SK-N-SH treated with all-trans-retinoic acid at 6 μM for 48 hours (cell line): ENCODE measurements around the gene HSPA4.
"Not testable (repeated sequence)": the region's sequence is repeated elsewhere in the genome, so short reads cannot be mapped to it uniquely, and the experiment has no call there.

ENCODE experiments used
- ATAC-seq: fragments of 200-7000 bp; cut with Tn5 transposase; 3 replicates; pipeline ENCODE4 v1.9.1; 2020; ENCODE audit warnings: mild to moderate bottlenecking, moderate library complexity
- ARNTL ChIP-seq: fragments of 450-650 bp; formaldehyde crosslinking; IDR thresholded peaks from 2 replicates; pipeline ENCODE4 v1.5.0; 2020; ENCODE audit warnings: low read depth, mild to moderate bottlenecking, moderate library complexity, borderline replicate concordance
- BACH2 ChIP-seq: fragments of 250-450 bp; sonication (Bioruptor Pico); IDR thresholded peaks from 2 replicates; pipeline ENCODE4 v1.9.0; 2021; ENCODE audit warnings: mild to moderate bottlenecking, borderline replicate concordance
- CSDC2 ChIP-seq: fragments of 250-450 bp; sonication (Bioruptor Pico); IDR thresholded peaks from 2 replicates; pipeline ENCODE4 v1.5.0; 2020; ENCODE audit warnings: mild to moderate bottlenecking, moderate library complexity
- CSRNP3 ChIP-seq: fragments of 250-450 bp; sonication (Bioruptor Pico); IDR thresholded peaks from 2 replicates; pipeline ENCODE4 v1.5.1; 2021; ENCODE audit warnings: mild to moderate bottlenecking, moderate library complexity
- ESRRG ChIP-seq: fragments of 250-450 bp; sonication (Bioruptor Pico); IDR thresholded peaks from 2 replicates; pipeline ENCODE4 v1.6.1; 2021; ENCODE audit warnings: mild to moderate bottlenecking
- GLIS3 ChIP-seq: fragments of 250-450 bp; sonication (Bioruptor Pico); IDR thresholded peaks from 2 replicates; pipeline ENCODE4 v1.5.0; 2020; ENCODE audit warnings: mild to moderate bottlenecking, moderate library complexity
- ISL1 ChIP-seq: fragments of 250-450 bp; sonication (Bioruptor Pico); IDR thresholded peaks from 2 replicates; pipeline ENCODE4 v2.1.2; 2022; ENCODE audit warnings: mild to moderate bottlenecking, moderate library complexity
- OSR1 ChIP-seq: fragments of 250-450 bp; sonication (Bioruptor Pico); IDR thresholded peaks from 2 replicates; pipeline ENCODE4 v1.8.0; 2022; ENCODE audit warnings: moderate library complexity, mild to moderate bottlenecking, inconsistent platforms
- POU6F1 ChIP-seq: fragments of 250-450 bp; sonication (Bioruptor Pico); IDR thresholded peaks from 2 replicates; pipeline ENCODE4 v1.8.0; 2021; ENCODE audit warnings: low read depth, mild to moderate bottlenecking, moderate library complexity, borderline replicate concordance
- SNAI2 ChIP-seq: fragments of 250-450 bp; sonication (Bioruptor Pico); IDR thresholded peaks from 2 replicates; pipeline ENCODE4 v1.5.0; 2020; ENCODE audit warnings: mild to moderate bottlenecking, moderate library complexity
- TCF4 ChIP-seq: fragments of 250-450 bp; sonication (Bioruptor Pico); IDR thresholded peaks from 2 replicates; pipeline ENCODE4 v1.8.0; 2021; ENCODE audit warnings: mild to moderate bottlenecking, moderate library complexity, borderline replicate concordance
- TOX ChIP-seq: fragments of 250-450 bp; sonication (Bioruptor Pico); IDR thresholded peaks from 2 replicates; pipeline ENCODE4 v1.8.0; 2021; ENCODE audit warnings: mild to moderate bottlenecking, moderate library complexity, borderline replicate concordance
- ZC3H10 ChIP-seq: fragments of 250-450 bp; sonication (Bioruptor Pico); IDR thresholded peaks from 2 replicates; pipeline ENCODE4 v1.5.1; 2021; ENCODE audit warnings: mild to moderate bottlenecking, moderate library complexity
- ZFP3 ChIP-seq: fragments of 250-450 bp; sonication (Bioruptor Pico); IDR thresholded peaks from 2 replicates; pipeline ENCODE4 v1.5.0; 2020; ENCODE audit warnings: mild to moderate bottlenecking, moderate library complexity
- ZFP30 ChIP-seq: fragments of 450-650 bp; formaldehyde crosslinking; IDR thresholded peaks from 2 replicates; pipeline ENCODE4 v1.5.0; 2022; ENCODE audit warnings: mild to moderate bottlenecking, moderate library complexity
- ZNF565 ChIP-seq: fragments of 450-650 bp; formaldehyde crosslinking; conservative IDR thresholded peaks from 2 replicates; pipeline ENCODE4 v1.5.0; 2020; ENCODE audit warnings: low read depth, mild to moderate bottlenecking, moderate library complexity
- ZNF70 ChIP-seq: fragments of 450-650 bp; formaldehyde crosslinking; IDR thresholded peaks from 2 replicates; pipeline ENCODE4 v1.5.0; 2020; ENCODE audit warnings: mild to moderate bottlenecking, moderate library complexity
- TF ChIP-seq, protein P1 (sequence below): fragments of 250-450 bp; sonication (Bioruptor Pico); IDR thresholded peaks from 2 replicates; pipeline ENCODE4 v1.8.0; 2020; ENCODE audit warnings: mild to moderate bottlenecking, moderate library complexity, borderline replicate concordance

The HSPA4 gene

GRCh38 chr5:133030343-133031005, 21.3 kb upstream of the HSPA4 start (continued):
- TF ChIP-seq TCF4 (CRISPR knock-in tag): no peak
- no peak for TF ChIP-seq BACH2 (CRISPR knock-in tag)
- TF ChIP-seq, all 23 proteins: peak for 0

GRCh38 chr5:133032852-133033742, 18.7 kb upstream of the HSPA4 start:
- TF ChIP-seq ESRRG (CRISPR knock-in tag) (no peak), CSRNP3 (CRISPR knock-in tag) (no peak), ZC3H10 (CRISPR knock-in tag) (no peak), ZFP3 (CRISPR knock-in tag) (no peak), TCF4 (CRISPR knock-in tag) (no peak), POU6F1 (CRISPR knock-in tag) (no peak)
- ATAC-seq: peak; percentile 44

DNA sequence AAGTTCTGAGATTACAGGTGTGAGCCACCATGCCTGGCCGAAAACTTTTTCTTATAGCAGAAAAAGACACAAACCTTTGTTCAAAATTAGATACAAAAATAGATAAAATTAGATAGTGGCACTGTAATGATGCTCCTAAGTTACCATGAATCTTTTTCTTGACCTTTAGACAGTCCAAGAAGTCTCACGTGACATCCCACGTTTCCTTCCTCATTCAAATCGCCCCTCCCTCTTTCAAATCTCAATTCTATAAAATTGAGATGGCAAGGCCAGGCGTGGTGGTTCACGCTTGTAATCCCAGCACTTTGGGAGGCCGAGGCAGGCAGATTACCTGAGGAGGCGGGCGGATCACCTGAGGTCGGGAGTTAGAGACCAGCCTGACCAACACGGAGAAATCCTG, 17.7 kb upstream of the HSPA4 start:
- TF ChIP-seq POU6F1 (CRISPR knock-in tag) (no peak), ZNF70 (CRISPR knock-in tag) (no peak), ISL1 (no peak), SNAI2 (CRISPR knock-in tag) (no peak), TCF4 (CRISPR knock-in tag) (no peak), GLIS3 (CRISPR knock-in tag) (no peak), OSR1 (CRISPR knock-in tag) (no peak), CSRNP3 (CRISPR knock-in tag) (no peak), ARNTL (no peak), ZFP30 (CRISPR knock-in tag) (no peak), ESRRG (CRISPR knock-in tag) (no peak), ZNF565 (CRISPR knock-in tag) (no peak), CSDC2 (CRISPR knock-in tag) (no peak)
- TF ChIP-seq, protein P1, sequence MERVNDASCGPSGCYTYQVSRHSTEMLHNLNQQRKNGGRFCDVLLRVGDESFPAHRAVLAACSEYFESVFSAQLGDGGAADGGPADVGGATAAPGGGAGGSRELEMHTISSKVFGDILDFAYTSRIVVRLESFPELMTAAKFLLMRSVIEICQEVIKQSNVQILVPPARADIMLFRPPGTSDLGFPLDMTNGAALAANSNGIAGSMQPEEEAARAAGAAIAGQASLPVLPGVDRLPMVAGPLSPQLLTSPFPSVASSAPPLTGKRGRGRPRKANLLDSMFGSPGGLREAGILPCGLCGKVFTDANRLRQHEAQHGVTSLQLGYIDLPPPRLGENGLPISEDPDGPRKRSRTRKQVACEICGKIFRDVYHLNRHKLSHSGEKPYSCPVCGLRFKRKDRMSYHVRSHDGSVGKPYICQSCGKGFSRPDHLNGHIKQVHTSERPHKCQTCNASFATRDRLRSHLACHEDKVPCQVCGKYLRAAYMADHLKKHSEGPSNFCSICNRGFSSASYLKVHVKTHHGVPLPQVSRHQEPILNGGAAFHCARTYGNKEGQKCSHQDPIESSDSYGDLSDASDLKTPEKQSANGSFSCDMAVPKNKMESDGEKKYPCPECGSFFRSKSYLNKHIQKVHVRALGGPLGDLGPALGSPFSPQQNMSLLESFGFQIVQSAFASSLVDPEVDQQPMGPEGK (CRISPR knock-in tag): no peak
- TF ChIP-seq, all 23 proteins: peak for 0
- no peak for ATAC-seq

- TF ChIP-seq ISL1 (no peak), BACH2 (CRISPR knock-in tag) (no peak), ZNF565 (CRISPR knock-in tag) (no peak), TOX (CRISPR knock-in tag) (no peak)
- no peak for ATAC-seq
Observed at GRCh38 chr5:133035224-133035623, 16.6 kb upstream of the HSPA4 start.

DNA sequence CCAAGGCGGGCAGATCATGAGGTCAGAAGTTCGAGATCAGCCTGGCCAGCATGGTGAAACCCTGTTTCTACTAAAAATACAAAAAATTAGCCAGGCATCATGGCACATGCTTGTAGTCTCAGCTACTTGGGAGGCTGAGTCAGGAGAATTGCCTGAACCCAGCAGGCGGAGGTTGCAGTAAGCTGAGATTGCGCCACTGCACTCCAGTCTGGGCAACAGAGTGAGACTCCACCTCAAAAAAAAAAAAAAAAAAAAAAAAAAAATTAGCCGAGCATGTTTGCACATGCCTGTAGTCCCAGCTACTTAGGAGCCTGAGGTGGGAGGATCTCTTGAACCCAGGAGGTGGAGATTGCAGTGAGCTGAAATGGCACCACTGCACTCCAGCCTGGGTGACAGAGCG, 15.1 kb upstream of the HSPA4 start:
- ATAC-seq: not testable (repeated sequence)
